GM06990 (cell line): ENCODE results near the gene SPNS2.

ENCODE experiments used
- DNase-seq: peaks from one replicate; pipeline ENCODE4 v3.0.0-alpha.2; 2011; ENCODE audit not compliant: insufficient read length; ENCODE audit errors: extremely low read depth
- H3K27me3 ChIP-seq: replicated peaks from 2 replicates; pipeline ENCODE4 v1.6.0; 2011; ENCODE audit warnings: low read length; ENCODE audit not compliant: control insufficient read depth, insufficient read depth
- H3K36me3 ChIP-seq: 2 replicates; pipeline ENCODE4 v1.5.1; 2011; ENCODE audit warnings: low read length; ENCODE audit not compliant: control insufficient read depth, insufficient read depth
- H3K4me3 ChIP-seq: replicated peaks from 2 replicates; pipeline ENCODE4 v1.5.1; 2011; ENCODE audit warnings: low read depth, mild to moderate bottlenecking, control low read depth, low read length
- CTCF ChIP-seq: IDR thresholded peaks from 2 replicates; pipeline ENCODE4 v1.5.1; 2011; ENCODE audit warnings: low read length, control low read depth, mild to moderate bottlenecking, inconsistent platforms; ENCODE audit not compliant: insufficient read depth, poor library complexity, severe bottlenecking

The SPNS2 gene

GRCh38 chr17:4509401-4509800, 10.7 kb downstream of the SPNS2 start:
- H3K36me3 ChIP-seq: no peaks in the 10 kb centered on the region
- no peak for TF ChIP-seq CTCF
- no peaks in the 10 kb centered on the region for H3K27me3 ChIP-seq
- H3K4me3 ChIP-seq: no peak overlapping the region
- DNase-seq: no peak

- Histone ChIP-seq H3K36me3 (no peaks in the 10 kb centered on the region), H3K27me3 (no peaks in the 10 kb centered on the region), H3K4me3 (no peak overlapping the region)
- DNase-seq: no peak
- no peak for TF ChIP-seq CTCF
Measured at GRCh38 chr17:4509923-4510617, 11.4 kb downstream of the SPNS2 start.

- DNase-seq: no peak
- H3K4me3 ChIP-seq: no peak overlapping the region
- H3K36me3 ChIP-seq: no peaks in the 10 kb centered on the region
- H3K27me3 ChIP-seq: no peaks in the 10 kb centered on the region
- no peak for TF ChIP-seq CTCF
Measured at GRCh38 chr17:4510618-4510941, 11.9 kb downstream of the SPNS2 start.

GRCh38 chr17:4511199-4511932, 12.7 kb downstream of the SPNS2 start:
- H3K27me3 ChIP-seq: no peaks in the 10 kb centered on the region
- no peak for DNase-seq
- no peak overlapping the region for H3K4me3 ChIP-seq
- TF ChIP-seq CTCF: no peak
- H3K36me3 ChIP-seq: no peaks in the 10 kb centered on the region

GRCh38 chr17:4512156-4513112, 13.8 kb downstream of the SPNS2 start:
- TF ChIP-seq CTCF: no peak
- no peak for DNase-seq
- H3K27me3 ChIP-seq: no peaks in the 10 kb centered on the region
- no peaks in the 10 kb centered on the region for H3K36me3 ChIP-seq
- no peak overlapping the region for H3K4me3 ChIP-seq
